SK-N-SH (cell line): Measurements from ENCODE around the gene PALLD. TPM values are rescaled to one million over a fixed set of nuclear protein-coding genes. Genes with fewer than 3 reads are reported as not detected.

Experiments
- CTCF ChIA-PET: fragments of 300-600, 350-600 bp; formaldehyde crosslinking; extraction: SDS; loops from one replicate; lab custom pipeline; 2021; lab: Yijun Ruan, JAX
- POLR2A ChIA-PET: fragments of 350-600 bp; sonication (Branson Sonifier 250); formaldehyde crosslinking; extraction: SDS; loops from one replicate; lab custom pipeline; 2020; ENCODE audit warnings: antibody characterized with exemption, inconsistent platforms; lab: Yijun Ruan, JAX
- DNase-seq: peaks from one replicate; pipeline ENCODE4 v3.0.0; 2012
- H2AFZ ChIP-seq: fragments of 200-600 bp; sonication (generic); 2 replicates; pipeline ENCODE4 v1.8.1; 2016; ENCODE audit warnings: antibody characterized with exemption, mild to moderate bottlenecking, low read depth
- H3F3A ChIP-seq: fragments of 200-600 bp; sonication (generic); replicated peaks from 2 replicates; pipeline ENCODE3; 2016; ENCODE audit warnings: antibody characterized with exemption, mild to moderate bottlenecking; ENCODE audit not compliant: insufficient read depth
- H3K27ac ChIP-seq, 2 experiments: fragments of 200-500 bp in 1 of 2; fragments of 200-600 bp in 1 of 2; sonication (Bioruptor generic) in 1 of 2; sonication (generic), shearing (Covaris generic) in 1 of 2; 2 replicates each; pipeline versions ENCODE4 v1.5.1 to v1.6.1; 2014 to 2016; ENCODE audit warnings: low read depth in 2 of 2, inconsistent platforms in 1 of 2, low read length in 1 of 2, mild to moderate bottlenecking in 1 of 2, mixed read lengths in 1 of 2
- H3K27me3 ChIP-seq: fragments of 200-600 bp; sonication (generic), shearing (Covaris generic); 2 replicates; pipeline ENCODE4 v1.6.1; 2016; ENCODE audit warnings: mixed run types; ENCODE audit not compliant: insufficient read depth
- H3K36me3 ChIP-seq, 2 experiments: fragments of 200-500 bp in 1 of 2; fragments of 200-600 bp in 1 of 2; sonication (Bioruptor generic) in 1 of 2; sonication (generic) in 1 of 2; replicated peaks in 1 of 2; 2 replicates each; pipeline versions ENCODE3 to v1.5.1; 2014 to 2016; ENCODE audit warnings: low read length in 1 of 2, mild to moderate bottlenecking in 1 of 2; ENCODE audit not compliant: insufficient read depth in 2 of 2, control insufficient read depth in 1 of 2
- H3K4me1 ChIP-seq, 2 experiments: fragments of 200-500 bp in 1 of 2; fragments of 200-600 bp in 1 of 2; sonication (Bioruptor generic) in 1 of 2; sonication (generic), shearing (Covaris generic) in 1 of 2; 2 replicates each; pipeline versions ENCODE4 v1.5.1 to v1.6.1; 2014 to 2016; ENCODE audit warnings: low read depth in 1 of 2, low read length in 1 of 2, mixed run types in 1 of 2; ENCODE audit not compliant: insufficient read depth in 2 of 2, control insufficient read depth in 1 of 2
- H3K4me2 ChIP-seq: fragments of 200-600 bp; sonication (generic), shearing (Covaris generic); 2 replicates; pipeline ENCODE4 v1.6.1; 2017; ENCODE audit warnings: mixed run types
- H3K4me3 ChIP-seq, 2 experiments: fragments of 200-500 bp in 1 of 2; fragments of 200-600 bp in 1 of 2; sonication (Bioruptor generic) in 1 of 2; sonication (generic), shearing (Covaris generic) in 1 of 2; 2 replicates each; pipeline versions ENCODE4 v1.5.1 to v1.8.1; 2014 to 2016; ENCODE audit warnings: low read depth in 2 of 2, inconsistent platforms in 1 of 2, low read length in 1 of 2, mild to moderate bottlenecking in 1 of 2, mixed read lengths in 1 of 2, moderate library complexity in 1 of 2
- H3K79me2 ChIP-seq: fragments of 200-600 bp; sonication (generic); 2 replicates; pipeline ENCODE4 v1.8.1; 2017; ENCODE audit warnings: mild to moderate bottlenecking; ENCODE audit not compliant: insufficient read depth
- H3K9ac ChIP-seq: fragments of 200-600 bp; sonication (generic); 2 replicates; pipeline ENCODE4 v1.6.1; 2017; ENCODE audit warnings: mixed run types
- H3K9me2 ChIP-seq: fragments of 200-600 bp; sonication (generic); 2 replicates; pipeline ENCODE4 v1.6.1; 2017; ENCODE audit warnings: mixed run types
- H3K9me3 ChIP-seq: fragments of 200-600 bp; sonication (generic); 2 replicates; pipeline ENCODE4 v1.6.1; 2017; ENCODE audit warnings: mixed run types, mild to moderate bottlenecking, moderate library complexity
- H4K20me1 ChIP-seq: fragments of 200-600 bp; sonication (generic); 2 replicates; pipeline ENCODE4 v1.6.1; 2017; ENCODE audit warnings: mild to moderate bottlenecking, mixed run types; ENCODE audit not compliant: insufficient read depth
- CHD2 ChIP-seq: fragments of 150-350 bp; IDR thresholded peaks from 2 replicates; pipeline ENCODE4 v1.6.1; 2018; ENCODE audit warnings: low read length; ENCODE audit not compliant: partially characterized antibody
- ELF1 ChIP-seq: IDR thresholded peaks from 2 replicates; pipeline ENCODE4 v1.4.0; 2012
- EP300 ChIP-seq, 2 experiments: IDR thresholded peaks; 2 replicates each; pipeline versions ENCODE4 v1.4.0 to v1.6.1; 2012; ENCODE audit warnings: borderline replicate concordance in 1 of 2, low read depth in 1 of 2, low read length in 1 of 2
- FOSL2 ChIP-seq: IDR thresholded peaks from 2 replicates; pipeline ENCODE4 v1.4.0; 2012; ENCODE audit warnings: low read depth, mild to moderate bottlenecking, moderate library complexity, borderline replicate concordance
- FOXM1 ChIP-seq: IDR thresholded peaks from 2 replicates; pipeline ENCODE4 v1.4.0; 2012; ENCODE audit warnings: low read depth, mild to moderate bottlenecking
- GATA2 ChIP-seq: sonication (generic); formaldehyde crosslinking; IDR thresholded peaks from 2 replicates; pipeline ENCODE4 v1.5.0; 2020; ENCODE audit warnings: mild to moderate bottlenecking, missing genetic modification reagents
- MEF2A ChIP-seq: IDR thresholded peaks from 2 replicates; pipeline ENCODE4 v1.4.0; 2012; ENCODE audit warnings: low read depth, borderline replicate concordance
- MXI1 ChIP-seq: IDR thresholded peaks from 2 replicates; pipeline ENCODE4 v1.6.1; 2012; ENCODE audit warnings: mild to moderate bottlenecking, low read depth, low read length, improper control_type of control experiment
- NFIC ChIP-seq: IDR thresholded peaks from 2 replicates; pipeline ENCODE4 v1.4.0; 2012; ENCODE audit warnings: borderline replicate concordance
- NRF1 ChIP-seq: IDR thresholded peaks from 2 replicates; pipeline ENCODE4 v1.6.1; 2012; ENCODE audit warnings: low read depth, mild to moderate bottlenecking, low read length
- POLR2AphosphoS5 ChIP-seq: IDR thresholded peaks from 2 replicates; pipeline ENCODE4 v1.6.1; 2012; ENCODE audit warnings: low read depth, low read length
- RAD21 ChIP-seq: IDR thresholded peaks from 2 replicates; pipeline ENCODE4 v1.6.1; 2012; ENCODE audit warnings: mild to moderate bottlenecking, low read length
- RFX5 ChIP-seq: IDR thresholded peaks from 2 replicates; pipeline ENCODE4 v1.6.1; 2012; ENCODE audit warnings: mild to moderate bottlenecking, improper control_type of control experiment, low read length
- SMC3 ChIP-seq: IDR thresholded peaks from 2 replicates; pipeline ENCODE4 v1.6.1; 2012; ENCODE audit warnings: low read depth, low read length, improper control_type of control experiment
- TAF1 ChIP-seq: IDR thresholded peaks from 2 replicates; pipeline ENCODE4 v1.6.1; 2012; ENCODE audit warnings: low read depth, mild to moderate bottlenecking, low read length, moderate library complexity, borderline replicate concordance
- TCF12 ChIP-seq: IDR thresholded peaks from 2 replicates; pipeline ENCODE4 v1.4.0; 2012
- TEAD4 ChIP-seq: IDR thresholded peaks from 2 replicates; pipeline ENCODE4 v1.4.0; 2012; ENCODE audit warnings: mild to moderate bottlenecking, borderline replicate concordance; ENCODE audit not compliant: insufficient read depth
- ZBTB33 ChIP-seq: IDR thresholded peaks from 2 replicates; pipeline ENCODE4 v1.4.0; 2012; ENCODE audit warnings: low read depth, borderline replicate concordance
- WGBS: methylation state at CpG from one replicate; pipeline ENCODE4 v1.1.6; 2017; ENCODE audit warnings: low lambda C conversion rate; 5-methylcytosine and 5-hydroxymethylcytosine counted together
- polyA plus RNA-seq, 3 experiments: library from polyadenylated mRNA; depleted of rRNA; stranded (reverse); fragments of >200 nt; gene quantifications; 2 replicates each; pipeline ENCODE4 v1.2.3, GENCODE V29; 2012
- TF ChIP-seq, protein P1 (sequence below): fragments of 150-350 bp; IDR thresholded peaks from 2 replicates; pipeline ENCODE4 v1.6.1; 2017; ENCODE audit warnings: antibody characterized with exemption, low read length, low read depth, borderline replicate concordance
- TF ChIP-seq, protein P2 (sequence below): IDR thresholded peaks from 2 replicates; pipeline ENCODE4 v1.4.0; 2012; ENCODE audit warnings: low read depth, borderline replicate concordance
- TF ChIP-seq, protein P3 (sequence below): IDR thresholded peaks from 2 replicates; pipeline ENCODE4 v1.6.1; 2012; ENCODE audit warnings: mild to moderate bottlenecking, low read depth, low read length, moderate library complexity

PALLD gene
- polyA plus RNA-seq, 1 of the 3 experiments (the other 2 are of a cell fraction): 33.0 TPM

GRCh38 chr4:168923526-168924194 is 426.8 kb downstream of the PALLD start (continued):
- TF ChIP-seq POLR2AphosphoS5 (peak; percentile 38; the same call in 1 of the 2 replicates), FOSL2 (no peak)
- TF ChIP-seq, protein P1, sequence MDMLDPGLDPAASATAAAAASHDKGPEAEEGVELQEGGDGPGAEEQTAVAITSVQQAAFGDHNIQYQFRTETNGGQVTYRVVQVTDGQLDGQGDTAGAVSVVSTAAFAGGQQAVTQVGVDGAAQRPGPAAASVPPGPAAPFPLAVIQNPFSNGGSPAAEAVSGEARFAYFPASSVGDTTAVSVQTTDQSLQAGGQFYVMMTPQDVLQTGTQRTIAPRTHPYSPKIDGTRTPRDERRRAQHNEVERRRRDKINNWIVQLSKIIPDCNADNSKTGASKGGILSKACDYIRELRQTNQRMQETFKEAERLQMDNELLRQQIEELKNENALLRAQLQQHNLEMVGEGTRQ: no peak
- TF ChIP-seq, protein P2, sequence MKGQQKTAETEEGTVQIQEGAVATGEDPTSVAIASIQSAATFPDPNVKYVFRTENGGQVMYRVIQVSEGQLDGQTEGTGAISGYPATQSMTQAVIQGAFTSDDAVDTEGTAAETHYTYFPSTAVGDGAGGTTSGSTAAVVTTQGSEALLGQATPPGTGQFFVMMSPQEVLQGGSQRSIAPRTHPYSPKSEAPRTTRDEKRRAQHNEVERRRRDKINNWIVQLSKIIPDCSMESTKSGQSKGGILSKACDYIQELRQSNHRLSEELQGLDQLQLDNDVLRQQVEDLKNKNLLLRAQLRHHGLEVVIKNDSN: no peak

DNA sequence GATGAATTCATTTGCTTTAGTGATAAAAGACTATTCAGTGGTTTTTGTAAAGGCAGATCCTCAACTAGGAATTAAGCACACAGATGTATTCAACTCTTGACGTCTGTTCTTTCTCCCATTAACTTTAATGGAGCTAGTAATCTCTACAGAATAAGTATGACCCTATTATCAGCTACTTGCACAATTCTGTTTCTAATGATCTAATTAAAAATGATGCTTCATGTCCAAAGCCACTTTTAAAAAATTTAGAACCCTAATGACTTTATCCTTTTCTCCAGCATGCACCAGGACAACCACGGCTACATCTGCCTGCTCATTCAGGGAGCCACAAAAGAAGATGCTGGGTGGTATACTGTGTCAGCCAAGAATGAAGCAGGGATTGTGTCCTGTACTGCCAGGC is 427.8 kb downstream of the PALLD start:
- Histone ChIP-seq H3F3A (peaks cover 61% of the 10 kb centered on the region), H3K9me3 (0 out of 2 replicates have a peak, but pooled peaks cover 2% of the 10 kb centered on the region), H3K79me2 (no peaks in the 10 kb centered on the region), H2AFZ (no peak overlapping the region), H3K4me2 (no peak overlapping the region), H3K9me2 (no peaks in the 10 kb centered on the region), H3K27me3 (no peaks in the 10 kb centered on the region), H3K9ac (no peak overlapping the region), H4K20me1 (no peaks in the 10 kb centered on the region), H3K27ac (peak overlapping the region; percentile 9 to 94; a peak in 3 of 4 replicates), H3K4me1 (peaks cover 0 to 33% of the 10 kb centered on the region in 2 experiments; a peak in 2 of 4 replicates), H3K36me3 (peaks cover 82 to 85% of the 10 kb centered on the region in 2 experiments), H3K4me3 (no peak overlapping the region)
- ChIA-PET CTCF (interaction anchor here (0.8 to 7.9 kb wide), 24 partner anchors 8 to 673 kb away, joined by 3 to 103 read pairs (median 8); partner anchors contain the start of gene CBR4), POLR2A (no interaction called here)
- DNase-seq: peak; percentile 33
- WGBS: 82% methylated on average over 2 of the region's 2 CpGs
- TF ChIP-seq MXI1: peak; percentile 33; the same call in 1 of the 2 replicates
- TF ChIP-seq, protein P1: no peak
- TF ChIP-seq SMC3: no peak
- TF ChIP-seq RAD21: no peak
- TF ChIP-seq, protein P3, sequence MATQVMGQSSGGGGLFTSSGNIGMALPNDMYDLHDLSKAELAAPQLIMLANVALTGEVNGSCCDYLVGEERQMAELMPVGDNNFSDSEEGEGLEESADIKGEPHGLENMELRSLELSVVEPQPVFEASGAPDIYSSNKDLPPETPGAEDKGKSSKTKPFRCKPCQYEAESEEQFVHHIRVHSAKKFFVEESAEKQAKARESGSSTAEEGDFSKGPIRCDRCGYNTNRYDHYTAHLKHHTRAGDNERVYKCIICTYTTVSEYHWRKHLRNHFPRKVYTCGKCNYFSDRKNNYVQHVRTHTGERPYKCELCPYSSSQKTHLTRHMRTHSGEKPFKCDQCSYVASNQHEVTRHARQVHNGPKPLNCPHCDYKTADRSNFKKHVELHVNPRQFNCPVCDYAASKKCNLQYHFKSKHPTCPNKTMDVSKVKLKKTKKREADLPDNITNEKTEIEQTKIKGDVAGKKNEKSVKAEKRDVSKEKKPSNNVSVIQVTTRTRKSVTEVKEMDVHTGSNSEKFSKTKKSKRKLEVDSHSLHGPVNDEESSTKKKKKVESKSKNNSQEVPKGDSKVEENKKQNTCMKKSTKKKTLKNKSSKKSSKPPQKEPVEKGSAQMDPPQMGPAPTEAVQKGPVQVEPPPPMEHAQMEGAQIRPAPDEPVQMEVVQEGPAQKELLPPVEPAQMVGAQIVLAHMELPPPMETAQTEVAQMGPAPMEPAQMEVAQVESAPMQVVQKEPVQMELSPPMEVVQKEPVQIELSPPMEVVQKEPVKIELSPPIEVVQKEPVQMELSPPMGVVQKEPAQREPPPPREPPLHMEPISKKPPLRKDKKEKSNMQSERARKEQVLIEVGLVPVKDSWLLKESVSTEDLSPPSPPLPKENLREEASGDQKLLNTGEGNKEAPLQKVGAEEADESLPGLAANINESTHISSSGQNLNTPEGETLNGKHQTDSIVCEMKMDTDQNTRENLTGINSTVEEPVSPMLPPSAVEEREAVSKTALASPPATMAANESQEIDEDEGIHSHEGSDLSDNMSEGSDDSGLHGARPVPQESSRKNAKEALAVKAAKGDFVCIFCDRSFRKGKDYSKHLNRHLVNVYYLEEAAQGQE: no peak
- TF ChIP-seq TAF1: no peak
- no peak for TF ChIP-seq ZBTB33
- TF ChIP-seq MEF2A: no peak
- TF ChIP-seq ELF1: no peak
- no peak for TF ChIP-seq FOXM1
- TF ChIP-seq POLR2AphosphoS5: no peak
- no peak for TF ChIP-seq TCF12
- no peak for TF ChIP-seq FOSL2
- TF ChIP-seq RFX5: no peak
- TF ChIP-seq NFIC: no peak
- TF ChIP-seq, protein P2: no peak
- no peak for TF ChIP-seq TEAD4
- TF ChIP-seq NRF1: no peak
- TF ChIP-seq EP300 (IDR thresholded peaks at IDR 0.05; ENCODE audit: borderline replicate concordance in 1 of 2, low read depth in 1 of 2, low read length in 1 of 2): peak in 1 of 2 experiments; percentile 62; a peak in 1 of 4 replicates
- TF ChIP-seq CHD2: peak; percentile 5
- 0 out of 2 replicates have a peak, but pooled peaks have one; percentile 12 for TF ChIP-seq GATA2
